Mesenteric fat pad (tissue), 1 donor: ENCODE results near the gene IP6K1. TPM values are rescaled to one million over a fixed set of nuclear protein-coding genes. Genes with fewer than 3 reads are reported as not detected.
A peak's percentile ranks its signal among the peaks of the same experiment; 100 is the strongest.
"Not testable (repeated sequence)": the region's sequence is repeated elsewhere in the genome, so short reads cannot be mapped to it uniquely, and the experiment has no call there.

Source experiments
- DNase-seq: peaks from one replicate; pipeline ENCODE4 v3.0.0-alpha.2; 2020; ENCODE audit warnings: low spot score
- total RNA-seq: library from RNA; stranded (reverse); fragmentation: NEBNext Ultra II Directional; extraction: Animal tissue kit (Norgen Biotek cat#: 25700); gene quantifications from one replicate; pipeline ENCODE4 v1.2.1, GENCODE V29; 2021
- donor health status: DM: yes; HTN: yes; CAD: no.

The IP6K1 gene
- total RNA-seq, 1 donor from 2014 or later: 35.4 TPM

DNA sequence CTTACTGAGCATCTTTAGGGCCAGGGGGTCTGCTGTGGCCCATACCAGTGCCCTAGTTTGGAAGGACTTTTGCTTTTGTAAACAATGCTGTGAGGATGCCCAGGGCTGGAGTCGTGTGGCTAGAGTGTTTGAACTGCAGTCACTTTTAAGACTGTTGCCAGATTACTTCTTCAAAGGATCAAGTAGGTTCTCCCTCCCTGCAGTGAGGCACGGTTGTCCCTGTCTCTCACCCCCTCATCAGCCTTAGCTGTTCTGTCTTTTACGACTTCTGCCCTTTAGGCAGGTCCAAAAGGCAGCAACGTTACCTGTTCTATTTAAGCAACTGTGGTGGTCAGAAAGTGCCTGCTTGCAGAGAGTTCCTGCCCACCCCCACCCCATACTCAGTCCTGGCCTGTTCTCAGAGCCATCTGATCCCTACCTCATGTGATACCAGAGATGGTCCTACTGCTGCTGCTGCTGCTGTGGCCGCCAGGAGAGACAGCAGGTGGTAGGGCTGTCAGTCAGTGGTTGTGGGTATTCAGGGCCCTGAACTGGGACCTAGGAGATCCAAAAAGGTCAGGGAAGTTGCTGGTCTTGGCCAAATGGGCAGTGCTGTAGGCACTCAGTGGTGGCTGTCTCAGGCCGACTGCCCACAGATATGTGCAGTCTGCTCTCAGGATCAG, 91.8 kb downstream of the IP6K1 start:
- not testable (repeated sequence) for DNase-seq

DNA sequence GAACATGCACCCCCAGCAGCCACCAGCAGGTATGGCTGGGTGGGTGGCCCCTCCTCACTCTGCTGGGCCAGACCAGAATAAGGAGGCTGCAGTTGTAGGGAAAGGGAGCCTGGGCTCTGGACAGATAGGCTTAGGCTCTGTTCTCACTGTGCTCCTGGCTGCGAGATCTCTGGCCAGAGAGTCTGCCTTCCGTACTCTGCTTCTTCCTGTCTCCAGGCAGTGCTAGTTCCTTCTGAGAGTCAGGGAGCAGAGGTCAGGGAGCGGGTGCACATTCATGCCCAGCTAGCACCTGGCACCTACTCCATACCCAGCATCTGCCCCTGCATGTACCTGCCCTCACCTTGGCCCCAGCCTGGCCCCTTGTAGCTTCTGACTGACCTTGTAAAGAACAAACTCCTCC, 94.9 kb downstream of the IP6K1 start:
- DNase-seq: not testable (repeated sequence)

DNA sequence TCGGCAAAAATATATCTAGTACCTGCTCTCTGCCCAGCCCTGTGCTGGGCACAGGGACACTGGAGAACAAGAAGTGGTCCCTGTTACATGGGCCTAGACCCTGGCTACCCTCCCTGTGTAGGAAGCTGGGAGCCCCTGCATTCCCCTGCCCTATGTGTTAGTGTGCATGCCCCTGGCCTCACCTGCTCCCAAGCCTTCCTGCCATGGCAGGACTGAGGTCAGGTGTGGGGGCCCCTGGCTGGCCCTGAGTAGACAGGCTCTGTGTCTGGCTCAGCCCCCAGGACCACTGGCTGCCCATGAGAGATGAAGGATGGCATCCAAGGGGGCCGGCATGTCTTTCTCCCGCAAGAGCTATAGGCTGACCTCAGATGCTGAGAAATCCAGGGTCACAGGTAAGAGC, 95.5 kb downstream of the IP6K1 start:
- DNase-seq: not testable (repeated sequence)

DNA sequence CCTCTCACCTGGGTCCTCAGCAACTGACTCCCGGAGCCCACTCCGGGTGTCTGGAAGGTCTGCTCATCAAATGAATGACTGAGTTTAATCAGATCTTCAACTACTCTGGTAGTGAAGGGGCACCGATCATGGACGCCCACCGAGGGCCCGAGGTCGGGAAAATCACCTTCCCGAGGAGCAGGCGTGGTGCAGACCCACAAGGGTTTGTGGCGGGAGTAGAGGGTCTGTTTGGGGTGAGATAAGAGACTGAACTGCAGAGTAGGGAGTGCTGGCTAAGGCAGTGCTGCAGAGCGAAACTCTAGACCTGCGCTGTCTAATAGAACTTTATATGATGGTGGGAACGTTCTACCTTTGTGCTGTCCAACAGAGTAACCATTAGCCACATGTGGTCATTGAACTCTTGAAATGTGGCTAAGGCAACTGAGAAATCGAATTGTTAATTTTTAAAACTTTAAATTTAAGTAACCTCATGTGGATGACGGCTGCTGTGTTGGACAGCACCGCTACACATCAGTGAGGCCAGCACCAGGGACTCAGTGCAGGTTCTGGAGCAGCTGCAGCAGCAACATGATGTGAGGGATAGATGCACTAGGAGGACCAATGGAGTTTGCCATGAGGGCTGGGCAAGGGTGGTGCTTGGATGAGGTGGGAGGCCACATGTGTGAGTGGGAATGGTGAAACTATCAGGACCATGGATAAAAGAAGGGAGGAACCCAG, 96.3 kb downstream of the IP6K1 start:
- DNase-seq: not testable (repeated sequence)

DNA sequence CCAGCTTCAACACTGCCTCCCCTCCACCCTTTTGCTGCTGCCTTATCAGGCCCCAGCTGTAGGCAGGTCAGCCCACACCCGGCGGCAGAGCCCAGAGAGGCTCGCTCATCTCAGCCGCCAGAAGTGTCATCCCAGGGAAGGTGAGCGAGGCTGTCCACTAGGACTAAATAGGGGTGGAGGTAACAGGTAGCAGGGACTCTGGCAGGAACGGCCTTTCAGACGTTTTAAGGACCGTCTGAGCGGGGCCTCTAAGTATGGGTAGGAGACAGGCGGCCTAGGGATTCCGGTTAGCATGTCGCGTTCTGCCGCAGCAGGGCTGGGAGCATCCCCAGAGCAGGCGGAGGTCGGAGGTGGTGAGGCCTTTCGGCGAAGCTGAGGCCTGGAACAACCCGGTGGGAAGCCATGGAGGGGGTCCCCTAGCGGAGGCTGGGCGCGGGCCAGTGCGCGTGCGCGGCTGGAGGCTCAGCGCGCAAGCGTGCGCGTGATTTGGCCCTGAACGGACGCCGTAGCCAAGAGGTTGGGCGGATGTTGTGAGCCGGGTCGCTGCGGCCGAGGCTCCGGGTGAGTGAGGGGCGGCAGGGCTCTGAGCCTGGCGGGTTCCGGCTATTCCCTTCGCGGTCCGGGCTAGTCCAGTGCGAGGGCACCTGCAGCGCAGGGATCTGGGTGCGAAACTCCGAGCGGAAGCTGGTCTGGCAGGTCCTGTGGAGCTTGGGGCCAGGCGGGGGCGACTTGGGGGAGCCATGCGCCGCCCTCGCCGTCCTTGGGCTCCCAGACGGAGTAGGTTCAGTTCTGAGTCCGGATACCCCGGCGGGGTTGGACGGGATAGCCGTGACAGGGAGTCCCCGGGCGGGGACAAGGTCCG, 97.1 kb downstream of the IP6K1 start, which contains the start of the genes MST1 and RNF123:
Gene MST1 (minus strand): TSS at position 429 of the 862 bp plus-strand sequence. CDS start 783 bp downstream, outside the sequence.
Gene RNF123 (plus strand): TSS at position 512 of the 862 bp plus-strand sequence. CDS start 1,609 bp downstream, outside the sequence.
- DNase-seq: peak; percentile 97

DNA sequence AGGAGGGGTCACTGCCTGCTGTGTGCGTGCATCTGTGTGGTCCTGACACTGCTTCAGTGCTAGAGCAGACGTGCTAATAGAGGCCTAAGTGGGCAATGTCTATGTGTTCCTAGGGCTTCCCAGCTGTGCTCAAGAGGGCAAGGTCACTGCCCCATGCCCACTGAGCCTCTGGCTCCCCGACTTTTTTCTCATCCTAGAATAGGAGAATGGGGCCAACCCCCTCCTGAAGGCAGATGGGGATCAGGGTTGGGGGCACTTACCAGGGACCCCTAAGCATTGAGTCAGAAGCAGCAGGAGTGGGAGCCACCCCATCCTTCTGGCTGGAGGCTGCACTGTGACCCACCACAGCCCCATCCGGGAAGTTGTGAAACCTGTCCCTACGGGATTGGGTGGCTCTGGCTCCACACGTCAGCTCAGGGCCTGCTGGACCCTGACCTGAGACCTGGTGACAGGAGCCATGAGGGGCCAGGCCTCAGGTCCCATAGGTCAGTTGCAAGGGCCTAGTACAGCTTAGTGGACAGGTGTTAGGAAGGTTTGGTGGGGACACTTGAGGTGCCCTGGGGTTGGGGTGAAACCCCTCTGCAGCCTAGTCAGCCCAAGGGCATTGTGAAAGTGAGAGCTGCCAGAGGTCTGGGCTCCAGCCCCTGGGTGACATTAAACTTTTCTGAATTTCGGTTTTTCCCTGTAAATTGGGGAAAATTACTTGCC, 97.8 kb downstream of the IP6K1 start:
- not testable (repeated sequence) for DNase-seq

DNA sequence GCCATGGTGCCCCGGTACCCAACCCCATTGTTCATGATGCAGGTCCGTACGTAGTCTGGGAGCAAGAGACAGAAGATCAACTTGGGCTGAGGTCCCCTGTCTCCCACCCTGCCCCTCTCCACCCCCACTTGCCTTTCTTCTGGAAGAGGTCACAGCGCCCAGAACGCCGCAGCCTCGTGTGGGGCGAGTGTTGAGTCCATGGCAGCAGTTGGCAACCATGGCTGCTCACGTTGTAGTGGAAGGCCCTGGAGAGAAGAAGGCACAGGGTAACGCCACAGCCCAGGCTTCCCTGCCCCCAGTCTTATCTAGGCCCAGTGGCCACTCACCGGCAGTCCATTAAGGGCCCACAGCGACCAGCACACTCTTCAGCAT, 98.9 kb downstream of the IP6K1 start:
- not testable (repeated sequence) for DNase-seq

DNA sequence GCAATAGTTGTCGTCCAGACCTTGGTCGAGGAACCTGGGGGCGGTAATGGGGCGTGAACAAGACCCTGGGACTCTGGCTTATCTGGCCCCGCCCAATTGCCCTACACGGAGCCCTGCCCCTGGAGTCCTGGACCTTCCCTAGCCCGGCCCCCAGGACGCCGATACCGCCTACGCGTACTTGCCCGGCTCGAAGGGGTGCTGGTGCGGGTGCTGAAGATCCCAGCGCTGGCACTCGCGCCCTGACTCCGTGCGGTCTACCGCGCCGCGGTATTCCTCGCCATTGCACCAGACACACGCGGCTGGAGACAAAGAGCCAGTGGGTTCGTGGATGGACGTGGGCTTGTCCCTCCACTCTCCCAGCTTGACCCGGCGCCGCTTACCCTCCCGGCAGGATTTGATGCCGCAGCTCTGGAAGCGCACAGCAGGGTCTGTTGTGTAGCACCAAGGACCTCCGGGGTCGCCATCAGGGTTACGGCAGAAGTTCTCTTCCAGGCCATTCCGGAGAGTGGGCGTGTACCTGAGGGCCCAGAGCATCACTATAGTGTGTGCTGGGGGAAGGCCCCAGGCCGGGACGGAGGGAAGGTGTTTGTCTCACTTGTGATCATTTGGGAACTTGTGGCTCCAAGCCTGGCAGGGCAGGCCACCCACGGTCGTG, 99.4 kb downstream of the IP6K1 start:
- DNase-seq: not testable (repeated sequence)

DNA sequence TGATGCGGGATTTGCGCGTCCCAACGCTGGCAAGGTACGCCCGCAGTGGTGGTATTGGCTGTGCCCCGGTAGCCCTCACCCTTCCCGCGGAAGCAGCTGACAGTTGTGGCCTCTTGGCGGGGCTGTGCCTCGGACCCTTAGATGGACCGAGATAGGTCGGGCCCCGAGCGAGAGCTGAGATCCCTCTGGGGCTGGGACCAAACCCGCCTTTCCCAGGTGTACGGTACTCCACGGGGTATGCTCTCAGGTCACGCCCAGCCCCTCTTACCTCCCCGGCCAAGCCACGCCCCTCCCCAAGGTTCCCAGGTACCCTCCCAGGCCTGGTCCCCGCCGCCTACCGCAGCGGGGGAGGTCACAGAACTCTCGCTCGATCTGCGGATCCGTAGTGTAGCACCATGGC, 100.0 kb downstream of the IP6K1 start:
- DNase-seq: not testable (repeated sequence)

DNA sequence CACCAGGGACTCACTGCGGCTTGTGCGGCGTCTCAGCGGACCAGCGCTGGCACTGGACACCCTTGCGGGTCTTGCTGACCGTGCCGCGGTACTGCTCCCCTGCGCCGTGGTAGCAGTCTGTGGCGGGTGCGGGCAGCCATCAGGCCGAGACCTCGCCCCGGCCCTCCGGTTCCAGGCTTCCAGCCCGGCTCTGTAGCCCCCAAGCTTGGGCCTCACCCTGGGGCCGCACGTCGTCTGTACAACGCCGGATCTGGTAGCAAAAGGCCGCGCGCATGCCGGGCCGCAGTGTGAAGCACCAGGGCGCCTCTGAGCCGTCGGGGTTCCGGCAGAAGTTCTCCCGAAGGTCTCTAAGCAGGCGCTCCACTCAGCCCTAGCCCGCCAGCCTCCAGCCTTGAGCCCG, 100.5 kb downstream of the IP6K1 start:
- DNase-seq: not testable (repeated sequence)

DNA sequence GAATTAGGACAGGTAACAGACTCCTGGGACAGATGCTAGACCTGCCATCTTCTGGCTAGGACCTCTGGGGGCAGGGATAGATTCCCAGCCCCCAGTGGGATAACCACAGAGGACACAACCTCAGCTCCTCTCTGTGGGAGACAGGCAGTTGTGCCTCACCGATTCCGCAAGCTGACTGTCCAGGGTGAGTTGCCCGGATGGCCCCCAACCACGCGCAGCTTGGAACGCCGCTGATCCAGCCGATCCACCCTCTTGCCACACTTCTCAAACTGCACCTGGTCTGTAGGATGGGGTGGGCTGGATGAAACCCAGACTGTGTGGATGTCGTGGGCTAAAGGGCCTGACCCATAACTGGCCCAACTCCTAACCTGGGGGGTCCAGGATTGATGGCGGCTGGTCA, 101.2 kb downstream of the IP6K1 start:
- DNase-seq: not testable (repeated sequence)

DNA sequence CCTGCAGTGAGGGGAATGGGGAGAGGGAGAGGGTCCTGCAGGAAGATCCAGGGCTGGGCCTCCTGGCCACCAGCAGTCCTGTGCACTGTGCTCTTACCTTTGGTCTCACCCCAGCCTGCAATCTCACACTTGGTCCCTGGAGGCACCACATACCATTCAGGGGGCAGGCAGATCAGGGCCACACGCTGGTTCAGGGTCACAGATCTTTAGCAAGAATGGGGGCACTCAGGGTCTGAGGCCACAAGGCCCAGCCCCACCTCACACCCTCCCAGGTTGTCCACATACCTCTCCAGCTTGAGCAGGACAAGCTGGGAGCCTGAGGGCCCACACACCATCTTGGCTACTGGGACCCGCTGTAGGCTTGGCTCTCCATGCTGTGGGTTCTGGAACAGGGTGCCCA, 101.9 kb downstream of the IP6K1 start:
- not testable (repeated sequence) for DNase-seq

DNA sequence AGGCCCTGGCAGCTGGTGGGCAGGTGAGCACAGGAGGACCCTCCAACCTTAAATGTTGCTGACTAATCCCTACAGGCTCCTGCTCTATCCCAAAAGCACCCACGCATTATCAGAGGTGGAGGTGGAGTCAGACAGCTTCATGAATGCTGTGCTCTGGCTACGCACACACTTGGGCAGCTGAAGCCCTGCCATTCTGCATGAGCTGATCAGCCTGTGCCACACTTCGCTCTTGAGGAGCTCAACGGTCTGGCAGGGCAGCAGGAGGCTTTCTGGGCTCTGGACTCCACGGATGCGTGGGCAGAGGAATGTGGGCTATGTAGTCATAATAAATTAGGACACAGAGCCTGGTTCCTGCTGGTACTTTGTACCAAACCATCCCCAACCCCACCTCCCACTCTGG, 103.2 kb downstream of the IP6K1 start:
- DNase-seq: no peak

DNA sequence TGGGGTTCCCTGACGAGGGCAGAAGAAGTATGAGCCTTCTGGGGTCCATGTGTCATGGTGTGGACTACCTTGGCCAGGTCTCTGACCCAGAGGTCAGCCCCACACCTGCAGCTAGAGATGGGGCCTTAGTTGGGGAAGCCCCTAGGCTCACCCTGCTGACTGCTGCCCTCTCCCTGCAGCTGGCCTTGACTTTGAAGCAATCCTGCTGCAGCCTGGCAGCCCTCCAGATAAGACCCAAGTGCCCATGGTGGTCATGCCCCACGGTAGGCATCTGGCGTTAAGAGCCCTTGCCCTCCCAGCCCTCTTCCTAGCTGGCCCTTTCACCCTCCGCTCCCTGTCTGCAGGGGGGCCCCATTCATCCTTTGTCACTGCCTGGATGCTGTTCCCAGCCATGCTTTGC, 104.8 kb downstream of the IP6K1 start:
- DNase-seq: no peak

DNA sequence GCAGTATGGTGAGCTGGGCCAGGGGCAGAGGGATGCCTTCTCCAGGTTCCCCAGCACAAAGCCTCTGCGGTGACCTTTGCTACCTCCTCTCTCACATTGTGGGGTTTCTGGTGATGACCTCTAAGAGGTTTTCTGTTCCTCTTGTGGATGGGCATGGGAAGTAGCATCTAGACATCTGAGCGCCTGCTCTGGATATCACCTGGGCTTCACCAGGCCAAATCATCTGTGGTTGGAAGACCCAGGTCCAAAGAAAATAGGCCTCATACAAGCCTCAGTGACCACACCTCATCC, 105.2 kb downstream of the IP6K1 start:
- DNase-seq: no peak

DNA sequence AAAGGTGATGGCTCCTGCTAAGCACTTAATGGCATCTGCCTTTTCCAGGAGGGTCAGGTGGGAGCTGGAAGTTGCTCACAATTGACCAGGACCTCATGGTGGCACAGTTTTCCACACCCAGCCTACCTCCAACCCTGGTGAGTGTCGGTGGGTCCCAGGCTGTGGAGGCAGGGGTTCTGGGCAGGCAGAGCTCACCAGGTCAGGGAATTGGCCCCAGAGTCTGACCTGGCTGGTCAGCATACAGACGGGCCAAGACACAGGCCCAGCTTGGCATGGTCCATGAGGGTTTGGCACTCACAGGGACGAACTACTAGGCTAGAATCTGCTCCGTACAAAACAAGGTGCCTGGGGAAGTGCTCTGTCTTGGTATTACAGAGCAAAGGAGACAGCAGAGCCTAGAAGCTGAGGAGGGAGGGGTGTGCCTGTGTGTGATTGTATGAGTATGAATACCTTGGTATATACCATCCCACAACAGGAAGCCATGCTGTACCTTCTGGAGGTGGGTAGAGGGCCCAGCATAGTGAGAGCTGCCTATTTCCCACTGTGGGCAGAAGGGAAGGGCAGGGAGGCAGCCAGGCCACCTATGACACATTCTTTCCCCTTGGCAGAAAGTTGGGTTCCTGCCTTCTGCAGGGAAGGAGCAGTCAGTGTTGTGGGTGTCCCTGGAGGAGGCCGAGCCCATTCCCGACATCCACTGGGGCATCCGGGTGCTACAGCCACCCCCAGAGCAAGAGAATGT, 105.7 kb downstream of the IP6K1 start:
- no peak for DNase-seq

DNA sequence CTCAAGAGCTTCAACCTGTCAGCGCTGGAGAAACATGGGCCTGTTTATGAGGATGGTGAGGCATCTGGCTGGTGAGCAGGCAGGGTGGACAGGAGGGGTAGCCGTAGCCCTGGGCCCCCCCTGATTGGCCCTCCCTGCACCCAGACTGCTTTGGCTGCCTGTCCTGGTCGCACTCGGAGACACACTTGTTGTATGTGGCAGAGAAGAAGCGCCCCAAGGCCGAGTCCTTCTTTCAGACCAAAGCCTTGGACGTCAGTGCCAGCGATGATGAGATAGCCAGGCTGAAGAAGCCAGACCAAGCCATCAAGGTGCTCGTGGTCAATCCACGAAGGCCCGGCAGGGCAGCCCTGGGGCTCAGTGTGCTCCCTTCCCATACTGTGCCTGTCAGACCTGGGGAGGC, 110.4 kb downstream of the IP6K1 start:
- DNase-seq: no peak

DNA sequence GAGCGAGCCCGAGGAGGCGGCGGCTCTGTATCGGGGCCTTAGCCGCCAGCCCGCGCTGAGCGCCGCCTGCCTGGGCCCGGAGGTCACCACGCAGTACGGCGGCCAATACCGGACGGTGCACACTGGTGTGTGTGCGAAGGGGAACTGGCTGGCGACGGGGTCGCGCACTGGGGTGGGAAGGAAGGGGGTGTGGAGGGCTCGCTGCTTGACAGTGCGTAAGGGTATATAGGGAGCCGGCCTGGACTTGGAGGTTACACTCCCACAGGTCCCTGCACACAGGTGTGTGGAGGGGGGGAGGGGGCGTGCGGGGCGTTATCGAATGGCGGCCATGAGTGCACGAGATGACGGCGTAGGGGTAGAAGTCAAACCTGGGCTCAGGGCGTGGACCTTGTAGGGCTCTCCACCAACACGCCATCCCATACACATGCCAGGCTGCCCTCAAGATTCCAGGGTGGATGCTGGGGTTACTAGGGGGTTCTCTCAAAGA, 111.8 kb downstream of the IP6K1 start:
- no peak for DNase-seq
